Cerebellar nuclear complex (tissue), 1 donor: ENCODE results near the gene DMGDH.
A peak's percentile ranks its signal among the peaks of the same experiment; 100 is the strongest.

ENCODE experiments used
- DNase-seq, 2 experiments: peaks; one replicate each; lab custom pipeline; 2025; lab: John Stamatoyannopoulos, UW

DMGDH gene

DNA sequence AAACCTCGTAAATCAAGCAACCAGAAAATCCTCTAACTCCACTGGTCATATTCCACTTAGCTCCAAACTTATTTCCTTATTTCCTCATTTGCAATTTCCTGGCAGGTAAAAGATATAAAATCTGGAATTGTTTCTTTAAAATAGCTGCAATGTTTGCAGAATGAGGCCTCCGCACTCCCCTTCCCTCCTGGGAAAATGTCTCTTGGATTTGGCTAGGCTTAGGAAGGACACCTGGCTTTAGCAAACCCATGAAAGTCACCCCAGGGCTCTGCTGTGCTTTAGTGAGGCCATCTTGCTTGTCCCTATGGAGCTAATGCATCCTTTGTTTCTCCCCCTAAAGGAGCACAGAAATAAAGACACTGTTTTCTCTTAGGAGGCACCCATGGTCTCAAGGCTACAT, 94.9 kb downstream of the DMGDH start:
- no peak for DNase-seq

DNA sequence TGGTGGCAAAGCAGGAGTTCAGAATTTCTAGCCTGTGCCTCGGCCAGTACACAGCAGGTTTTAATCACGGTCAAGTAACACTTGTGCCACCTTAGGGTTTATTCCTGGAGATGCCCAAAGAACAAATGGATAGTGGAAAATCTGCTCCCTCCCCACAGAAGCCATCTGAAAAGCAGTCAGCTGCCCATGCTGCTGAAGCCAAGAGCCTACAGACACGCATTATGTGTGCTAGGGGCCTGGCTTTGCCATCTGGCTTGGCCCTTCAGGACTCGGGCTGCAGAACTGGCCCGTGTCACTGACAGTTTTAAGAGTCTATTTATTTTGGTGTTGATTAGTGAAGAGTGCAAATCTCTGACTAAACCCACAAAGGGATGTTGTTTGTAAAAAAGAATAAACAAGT, 95.5 kb downstream of the DMGDH start:
- DNase-seq, result peak; percentile 70 to 77

DNA sequence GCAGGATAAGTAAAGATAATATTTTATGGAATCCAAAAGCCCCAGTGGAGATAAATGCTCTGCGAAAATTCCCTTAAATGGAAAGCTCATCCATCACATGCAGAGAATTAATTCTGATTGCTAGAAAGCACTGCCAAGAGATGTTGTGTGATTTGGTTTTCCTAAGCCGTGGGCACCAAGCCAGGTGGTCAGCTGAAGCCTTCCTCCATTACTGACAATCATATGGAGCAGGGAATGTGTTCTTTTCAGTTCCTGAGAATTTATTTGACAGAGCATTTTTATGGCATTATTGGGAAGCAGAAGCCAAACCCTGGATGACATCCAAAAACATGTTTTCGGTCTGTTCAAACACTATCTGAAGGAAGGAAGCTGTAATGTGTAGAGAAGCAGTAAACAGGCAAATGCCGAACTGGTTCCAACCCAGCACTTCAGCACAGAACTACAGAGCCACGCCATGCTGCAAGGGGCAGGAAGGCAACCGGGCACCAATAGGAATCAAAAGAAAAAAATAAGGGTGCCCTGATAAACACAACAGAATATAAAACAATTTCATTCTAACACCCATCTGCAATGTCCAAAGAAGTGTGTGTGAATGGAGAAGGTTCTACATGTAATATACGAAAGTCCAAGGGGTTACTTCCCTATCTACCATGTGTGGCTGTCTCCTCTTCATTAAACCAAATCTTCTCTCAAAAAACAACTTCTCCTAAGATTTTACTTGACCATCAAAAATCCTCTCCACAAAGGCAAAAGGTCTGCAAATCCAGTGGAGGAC, 96.6 kb downstream of the DMGDH start:
- DNase-seq, result no peak

DNA sequence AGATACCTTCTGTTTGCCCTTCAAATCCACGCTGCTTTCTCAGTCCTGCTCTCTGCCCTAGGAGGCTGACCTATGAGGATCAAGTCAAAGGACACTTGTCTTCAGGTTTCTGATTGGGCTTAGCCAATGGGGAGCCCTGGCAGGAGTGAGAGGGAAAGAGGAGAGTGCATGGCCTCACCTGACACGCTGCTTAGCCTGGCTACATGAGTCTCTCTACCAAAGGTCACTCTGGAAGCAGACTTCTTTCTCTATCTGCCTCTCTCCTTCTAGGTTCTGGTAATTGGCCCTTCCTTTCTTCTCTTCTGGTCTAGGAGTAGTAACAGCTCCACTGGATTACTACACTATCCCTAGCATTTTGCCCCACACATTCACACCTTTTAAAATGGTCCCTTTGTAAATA, 97.5 kb downstream of the DMGDH start:
- DNase-seq, result no peak

DNA sequence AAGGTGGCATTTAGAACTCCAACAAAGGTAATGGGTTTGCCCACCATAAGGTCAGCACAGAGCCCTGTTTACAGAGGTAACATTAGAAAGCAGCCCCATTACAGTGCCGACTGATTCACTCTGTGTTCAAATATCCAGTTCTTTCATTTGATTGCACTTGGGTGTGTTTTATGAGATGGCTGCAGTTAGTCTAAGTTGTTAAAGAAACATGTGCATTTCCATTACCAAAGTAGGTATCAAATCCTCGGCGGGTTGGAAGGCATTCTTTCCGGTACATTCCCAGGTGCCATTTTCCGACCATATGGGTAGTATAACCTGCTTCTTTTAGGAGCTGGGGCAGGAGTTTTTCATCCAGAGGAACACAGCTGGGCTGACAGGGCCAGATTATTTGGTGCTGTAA, 100.7 kb downstream of the DMGDH start:
- DNase-seq, result no peak

DNA sequence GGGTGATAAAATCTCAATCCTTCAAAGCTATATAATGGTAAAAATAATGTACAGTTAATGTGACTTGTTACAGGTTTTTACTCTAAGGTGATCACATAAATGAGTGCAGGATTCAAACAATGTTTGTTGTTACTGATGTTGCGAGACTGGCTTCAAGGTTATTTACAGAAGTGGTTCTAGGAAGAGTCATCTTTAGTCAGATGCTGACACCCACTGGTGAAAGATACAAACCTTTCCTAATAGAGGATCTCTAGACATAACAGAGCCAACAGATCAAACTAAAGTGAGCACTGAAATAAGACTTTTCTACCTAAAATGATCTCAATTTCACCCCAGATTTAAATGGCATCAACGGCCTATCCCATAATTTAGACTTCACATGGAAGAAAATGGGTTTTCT, 104.6 kb downstream of the DMGDH start:
- DNase-seq, result no peak

DNA sequence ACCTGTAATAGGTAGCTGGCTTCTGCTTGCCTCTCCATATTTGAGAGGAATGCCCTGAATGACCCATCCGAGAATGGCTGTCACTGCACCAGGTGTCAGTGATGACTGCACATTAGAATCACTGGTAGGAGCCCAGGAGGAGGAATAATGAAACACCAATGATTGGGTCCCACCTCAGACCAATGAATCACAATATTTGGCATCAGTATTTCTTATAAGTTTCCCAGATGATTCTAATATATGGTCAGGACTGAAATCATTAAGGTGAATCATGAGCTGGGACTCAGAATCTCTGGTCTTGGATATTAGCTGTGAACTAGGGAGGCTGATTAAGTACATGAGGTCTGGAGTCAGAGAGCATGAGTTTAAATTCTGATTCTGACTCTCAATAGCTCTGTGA, 107.7 kb downstream of the DMGDH start:
- no peak for DNase-seq

DNA sequence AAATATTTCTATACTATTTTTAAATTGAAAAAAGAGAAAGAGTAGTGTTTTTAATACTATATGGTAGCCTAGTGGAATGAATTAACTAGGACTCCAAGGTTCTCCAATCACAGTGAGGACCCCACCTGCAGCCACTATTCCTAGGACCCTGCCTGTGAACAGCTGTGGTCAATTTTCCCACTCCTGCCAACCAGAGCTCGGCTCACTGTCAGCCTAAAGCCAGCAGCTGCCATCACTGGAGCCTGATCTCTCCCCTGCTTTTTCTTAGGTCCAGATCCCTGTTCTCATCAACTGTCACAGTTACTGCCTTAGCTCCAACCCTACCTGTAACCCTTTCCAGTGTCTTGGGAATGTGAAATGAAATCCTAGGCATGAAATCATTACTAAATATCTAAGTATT, 109.7 kb downstream of the DMGDH start:
- DNase-seq, result no peak

DNA sequence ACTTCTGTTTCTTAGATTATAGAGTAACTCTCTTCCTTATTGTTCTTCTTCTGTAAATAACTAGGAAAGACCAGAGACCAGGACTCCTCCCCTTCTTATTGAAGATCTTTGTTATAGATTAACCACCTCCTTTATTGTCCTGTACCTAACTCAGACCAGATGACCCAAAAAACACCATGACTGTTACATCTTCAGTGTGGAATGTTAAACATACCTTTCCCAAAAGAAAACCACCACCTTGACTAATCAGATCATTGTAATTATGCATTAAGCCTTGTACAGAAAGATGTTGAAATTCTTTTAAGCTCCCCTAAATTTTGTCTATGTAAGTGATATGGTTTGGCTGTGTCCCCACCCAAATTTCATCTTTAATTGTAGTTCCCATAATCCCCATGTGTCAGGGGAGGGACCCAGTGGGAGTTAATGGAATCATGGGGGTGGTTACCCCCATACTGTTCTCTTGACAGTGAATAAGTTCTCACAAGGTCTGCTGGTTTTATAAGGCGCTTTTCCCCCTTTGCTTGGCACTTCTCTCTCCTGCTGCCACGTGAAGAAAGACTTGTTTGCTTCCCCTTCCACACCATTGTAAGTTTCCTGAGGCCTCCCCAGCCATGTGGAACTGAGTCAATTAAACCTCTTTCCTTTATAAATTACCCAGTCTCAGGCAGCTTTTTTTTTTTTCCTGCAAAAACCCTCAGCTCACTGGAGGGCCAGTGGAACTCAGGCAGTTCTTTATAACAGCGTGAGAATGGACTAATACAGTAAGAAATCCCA, 110.6 kb downstream of the DMGDH start:
- no peak for DNase-seq

DNA sequence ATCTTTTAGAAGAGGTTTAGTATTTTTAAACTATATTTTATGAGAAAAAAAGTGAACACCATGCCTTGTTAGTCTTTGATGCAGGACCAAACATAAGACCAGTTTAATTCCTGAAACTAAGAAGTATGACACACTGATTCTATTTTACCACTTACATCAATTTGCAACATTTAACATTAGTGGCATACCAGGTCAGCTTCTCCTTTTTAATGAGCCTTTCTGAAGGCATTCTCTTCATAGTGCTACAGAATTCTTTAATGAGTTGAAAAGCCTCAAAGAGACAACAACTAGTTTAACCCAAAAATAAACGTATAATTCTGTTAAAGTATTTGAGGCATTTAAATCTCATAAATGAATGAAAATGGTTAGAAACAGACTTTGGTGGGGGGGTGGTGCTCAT, 112.6 kb downstream of the DMGDH start:
- no peak for DNase-seq

DNA sequence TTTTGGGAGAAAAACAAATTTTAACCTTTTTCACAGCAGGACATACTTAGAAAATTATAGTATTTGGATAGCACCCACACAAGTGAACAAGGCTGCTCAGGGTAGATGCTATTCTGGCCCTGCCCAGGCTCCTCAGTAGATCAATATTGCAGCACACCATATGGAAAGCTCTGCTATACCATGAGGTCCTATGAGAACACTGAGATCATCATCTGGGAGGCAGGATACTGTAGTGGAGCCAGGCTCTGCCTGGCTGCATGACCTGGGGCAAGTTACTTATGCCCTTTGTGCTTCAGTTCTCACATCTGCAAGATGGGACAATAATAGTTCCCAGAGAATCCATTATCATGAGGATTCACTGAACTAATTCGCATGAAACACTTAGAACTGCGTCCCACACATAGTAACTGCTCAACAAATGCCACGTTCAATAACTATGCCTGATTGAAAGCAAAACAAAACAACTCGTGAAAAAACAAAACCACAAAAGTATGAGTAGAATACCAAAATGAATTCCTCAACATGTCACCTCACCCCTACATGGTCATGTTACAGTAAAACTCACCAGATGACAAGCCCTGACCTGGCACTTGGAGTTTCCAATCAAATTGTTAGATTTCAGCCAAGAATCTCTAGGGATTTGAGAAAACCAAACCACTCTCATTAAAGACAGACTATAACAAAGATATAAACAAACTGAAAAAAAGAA, 116.2 kb downstream of the DMGDH start:
- DNase-seq, result no peak
